Fibroblast of lung (primary cell): ENCODE measurements around the gene MYO1D.

ENCODE experiments used
- EZH2 ChIP-seq: IDR thresholded peaks from 2 replicates; pipeline ENCODE4 v1.5.1; 2012; ENCODE audit warnings: low read length, control low read depth, mild to moderate bottlenecking; ENCODE audit errors: missing control alignments
- TF ChIP-seq, protein P1 (sequence below), 2 donors: IDR thresholded peaks in 1 of 2; conservative IDR thresholded peaks in 1 of 2; 1 replicate in 1 of 2; 2 replicates in 1 of 2; pipeline ENCODE4 v1.5.1; 2011 to 2012; ENCODE audit warnings: low read length in 2 of 2, control low read depth in 1 of 2, inconsistent platforms in 1 of 2, low read depth in 1 of 2, mild to moderate bottlenecking in 1 of 2

DNA sequence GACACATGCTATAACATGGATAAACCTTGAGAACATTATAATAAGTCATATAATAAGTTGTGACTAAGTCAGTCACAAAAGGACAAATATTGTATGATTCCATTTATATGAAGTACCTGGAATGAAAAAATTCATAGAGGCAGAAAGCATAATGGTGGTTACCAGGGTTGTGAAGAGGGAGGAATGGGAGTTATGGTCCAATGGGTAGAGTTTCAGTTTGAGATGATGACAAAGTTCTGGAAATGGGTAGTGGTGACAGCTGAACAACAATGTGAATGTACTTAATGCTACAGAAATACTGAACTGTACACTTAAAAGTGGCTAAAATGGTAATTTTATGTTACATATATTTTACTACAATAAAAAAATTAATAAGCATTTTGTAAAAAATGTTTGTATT lies 49.7 kb downstream of the MYO1D start:
- TF ChIP-seq, protein P1, sequence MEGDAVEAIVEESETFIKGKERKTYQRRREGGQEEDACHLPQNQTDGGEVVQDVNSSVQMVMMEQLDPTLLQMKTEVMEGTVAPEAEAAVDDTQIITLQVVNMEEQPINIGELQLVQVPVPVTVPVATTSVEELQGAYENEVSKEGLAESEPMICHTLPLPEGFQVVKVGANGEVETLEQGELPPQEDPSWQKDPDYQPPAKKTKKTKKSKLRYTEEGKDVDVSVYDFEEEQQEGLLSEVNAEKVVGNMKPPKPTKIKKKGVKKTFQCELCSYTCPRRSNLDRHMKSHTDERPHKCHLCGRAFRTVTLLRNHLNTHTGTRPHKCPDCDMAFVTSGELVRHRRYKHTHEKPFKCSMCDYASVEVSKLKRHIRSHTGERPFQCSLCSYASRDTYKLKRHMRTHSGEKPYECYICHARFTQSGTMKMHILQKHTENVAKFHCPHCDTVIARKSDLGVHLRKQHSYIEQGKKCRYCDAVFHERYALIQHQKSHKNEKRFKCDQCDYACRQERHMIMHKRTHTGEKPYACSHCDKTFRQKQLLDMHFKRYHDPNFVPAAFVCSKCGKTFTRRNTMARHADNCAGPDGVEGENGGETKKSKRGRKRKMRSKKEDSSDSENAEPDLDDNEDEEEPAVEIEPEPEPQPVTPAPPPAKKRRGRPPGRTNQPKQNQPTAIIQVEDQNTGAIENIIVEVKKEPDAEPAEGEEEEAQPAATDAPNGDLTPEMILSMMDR (conservative IDR thresholded peaks at IDR 0.05 in 1 of 2, IDR thresholded peaks at IDR 0.05 in 1 of 2; ENCODE audit: low read depth in 1 of 2, low read length in 2 of 2), result no peak
- TF ChIP-seq EZH2, result no peak
